Gastrocnemius medialis (tissue), 4 donors: ENCODE results near the gene COQ2. TPM values are rescaled to one million over a fixed set of nuclear protein-coding genes. Genes with fewer than 3 reads are reported as not detected.

Experiments
- ATAC-seq, 2 donors: fragments of 150-250 bp; one replicate each; pipeline ENCODE4 v1.9.1; 2016
- DNase-seq, 2 donors: peaks; one replicate each; pipeline ENCODE4 v3.0.0-alpha.2; 2019
- H3K27ac ChIP-seq, 4 donors: fragments of 200-600 bp; sonication (generic); 1 replicate in 1 of 4; 2 replicates in 3 of 4; pipeline ENCODE4 v1.5.1; 2016 to 2018; ENCODE audit warnings: mild to moderate bottlenecking in 2 of 4, moderate library complexity in 1 of 4
- H3K27me3 ChIP-seq, 3 donors: fragments of 200-600 bp; sonication (generic) in 2 of 3; 1 replicate in 1 of 3; 2 replicates in 2 of 3; pipeline versions ENCODE4 v1.5.1 to v1.6.0; 2016 to 2019; ENCODE audit warnings: mild to moderate bottlenecking in 1 of 3, moderate library complexity in 1 of 3
- H3K36me3 ChIP-seq, 2 donors: fragments of 200-600 bp; sonication (generic) in 1 of 2; one replicate each; pipeline ENCODE4 v1.5.1; 2017 to 2018
- H3K4me1 ChIP-seq, 2 donors: fragments of 200-600 bp; sonication (generic) in 1 of 2; one replicate each; pipeline ENCODE4 v1.5.1; 2016 to 2017; ENCODE audit warnings: mild to moderate bottlenecking in 2 of 2
- H3K4me3 ChIP-seq, 4 donors: fragments of 200-600 bp; sonication (generic) in 3 of 4; 1 replicate in 1 of 4; 2 replicates in 3 of 4; pipeline ENCODE4 v1.5.1; 2016 to 2019; ENCODE audit warnings: mild to moderate bottlenecking in 2 of 4
- H3K9me3 ChIP-seq, 3 donors: fragments of 200-600 bp; sonication (generic) in 2 of 3; 1 replicate in 1 of 3; 2 replicates in 2 of 3; pipeline ENCODE4 v1.5.1; 2016 to 2019
- CTCF ChIP-seq, 5 experiments: fragments of 450-650 bp in 3 of 5; fragments of 200-600 bp in 2 of 5; sonication (generic) in 2 of 5; IDR thresholded peaks in 4 of 5; conservative IDR thresholded peaks in 1 of 5; 1 replicate in 4 of 5; 2 replicates in 1 of 5; pipeline ENCODE4 v1.5.1; 2016 to 2019; ENCODE audit warnings: antibody characterized with exemption in 5 of 5, mild to moderate bottlenecking in 3 of 5, moderate library complexity in 3 of 5
- POLR2A ChIP-seq, 2 donors: fragments of 450-650 bp; IDR thresholded peaks; one replicate each; pipeline ENCODE4 v1.6.1; 2017; ENCODE audit warnings: antibody characterized with exemption in 2 of 2, mild to moderate bottlenecking in 2 of 2, moderate library complexity in 2 of 2
- in situ Hi-C, 4 donors: fragments of 200-750 bp; cut with MboI; loops; one replicate each; pipeline versions ENCODE4 v1.15.0 to v1.8.0; 2017; ENCODE audit warnings: low sequenced_read_pairs in 4 of 4
- intact Hi-C: fragments of 100-400 bp; cut with DNase I; formaldehyde crosslinking; loops from one replicate; pipeline ENCODE4 v1.15.1; 2023; ENCODE audit warnings: low total_unique reads
- total RNA-seq, 4 donors: library from RNA; depleted of rRNA; stranded (reverse); fragments of >200 nt; gene quantifications; one replicate each; pipeline versions ENCODE4 v1.1.0 to v1.2.3, GENCODE V29; 2016

COQ2 gene
- total RNA-seq, 4 donors from 2014 or later, result 9.0 to 15.7 (median 11.5) TPM

- Histone ChIP-seq H3K27ac (no peak overlapping the region), H3K27me3 (no peaks in the 10 kb centered on the region), H3K4me3 (no peak overlapping the region), H3K36me3 (peaks cover 0 to 41% of the 10 kb centered on the region in 2 donors), H3K4me1 (no peaks in the 10 kb centered on the region), H3K9me3 (no peaks in the 10 kb centered on the region)
- TF ChIP-seq CTCF (IDR thresholded peaks at IDR 0.05 in 4 of 5, conservative IDR thresholded peaks at IDR 0.05 in 1 of 5) (no peak), POLR2A (IDR thresholded peaks at IDR 0.05) (no peak)
- no peak for DNase-seq
- intact Hi-C loops (no loop called here), in situ Hi-C loops (loop anchor here in 3 of 4 donors (10.0 to 25.0 kb wide), 5 partner anchors 181 to 806 kb away; partner anchors contain the start of gene THAP9 (in 2 of the 3))
- ATAC-seq, result no peak
Observed at GRCh38 chr4:83267830-83268475, 16.6 kb downstream of the COQ2 start.

DNA sequence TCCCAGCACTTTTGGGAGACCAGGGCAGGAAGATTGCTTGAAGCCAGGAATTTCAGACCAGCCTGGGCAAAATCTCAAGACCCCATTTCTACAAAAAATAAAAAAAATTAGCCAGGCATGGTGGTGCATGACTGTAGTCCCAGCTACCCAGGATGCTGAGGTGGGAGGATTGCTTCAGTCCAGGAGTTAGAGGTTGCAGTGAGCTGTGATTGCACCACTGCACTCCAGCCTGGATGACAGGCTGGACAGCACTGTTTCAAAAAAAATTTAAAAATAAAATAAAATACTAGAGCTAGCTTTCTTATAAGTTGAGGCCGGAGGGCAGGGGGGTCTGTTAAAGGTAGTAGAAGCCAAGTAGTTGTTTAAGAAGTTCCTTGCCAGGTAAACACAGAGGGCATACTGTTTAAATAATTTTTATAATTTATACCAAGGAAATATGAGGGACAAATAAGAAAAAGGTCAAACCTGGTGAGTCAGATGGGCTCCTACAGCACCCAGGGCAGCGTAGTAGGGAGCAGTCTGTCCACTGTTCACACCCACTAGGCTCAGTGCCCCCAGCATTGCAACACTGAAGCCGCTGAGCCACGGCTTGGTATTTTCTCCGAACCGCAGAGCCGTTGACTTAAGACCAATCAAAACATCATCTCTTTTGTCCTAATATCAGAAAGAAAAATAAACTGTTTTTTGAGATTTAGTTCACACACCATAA is 17.3 kb downstream of the COQ2 start:
- intact Hi-C loops (no loop called here), in situ Hi-C loops (loop anchor here in 3 of 4 donors (10.0 to 25.0 kb wide), 5 partner anchors 180 to 805 kb away; partner anchors contain the start of gene THAP9 (in 2 of the 3))
- H3K36me3 ChIP-seq, result peaks cover 0 to 41% of the 10 kb centered on the region in 2 donors

GRCh38 chr4:83266689-83267088 is 17.9 kb downstream of the COQ2 start:
- in situ Hi-C loops, result loop anchor here in 3 of 4 donors (10.0 to 25.0 kb wide), 5 partner anchors 179 to 804 kb away; partner anchors contain the start of gene THAP9 (in 2 of the 3)
- H3K36me3 ChIP-seq, result peaks cover 0 to 37% of the 10 kb centered on the region in 2 donors
- no peak overlapping the region for H3K4me3 ChIP-seq

More for the DNA sequence above, 17.3 kb downstream of the COQ2 start:
- H3K4me1 ChIP-seq, result no peaks in the 10 kb centered on the region
- no peak for ATAC-seq
- H3K27me3 ChIP-seq, result no peaks in the 10 kb centered on the region
- DNase-seq, result no peak
- no peak for TF ChIP-seq CTCF (IDR thresholded peaks at IDR 0.05 in 4 of 5, conservative IDR thresholded peaks at IDR 0.05 in 1 of 5)
- TF ChIP-seq POLR2A (IDR thresholded peaks at IDR 0.05), result no peak
- no peaks in the 10 kb centered on the region for H3K9me3 ChIP-seq
- no peak overlapping the region for H3K27ac ChIP-seq
- no peak overlapping the region for H3K4me3 ChIP-seq

DNA sequence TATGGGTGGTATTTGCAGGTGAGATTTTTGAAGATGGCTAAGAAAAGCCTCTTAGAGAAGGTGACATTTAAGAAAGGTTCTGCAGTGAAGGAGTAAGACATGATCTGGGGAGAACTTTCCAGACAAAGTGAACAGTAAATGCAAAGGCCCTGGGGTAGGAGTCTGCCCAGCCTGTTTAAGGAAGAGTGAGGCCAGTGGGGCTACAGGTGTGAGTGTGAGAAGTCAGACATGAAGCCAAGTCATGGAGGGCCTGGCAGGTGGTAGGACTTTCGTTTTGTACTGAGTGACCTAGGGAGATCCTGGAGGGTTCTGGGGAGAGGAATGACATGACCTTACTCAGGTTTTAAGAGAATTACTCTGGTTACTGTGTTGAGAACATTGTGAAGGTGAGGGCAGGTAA is 21.5 kb downstream of the COQ2 start:
- peaks cover 0 to 32% of the 10 kb centered on the region in 2 donors for H3K36me3 ChIP-seq
- in situ Hi-C loops, result loop anchor here (5.0 to 25.0 kb wide), 7 partner anchors 176 to 801 kb away; partner anchors contain the start of gene THAP9 (in 2 of the 4)
- H3K9me3 ChIP-seq, result no peaks in the 10 kb centered on the region

More at GRCh38 chr4:83266689-83267088, 17.9 kb downstream of the COQ2 start:
- Histone ChIP-seq H3K27ac (no peak overlapping the region), H3K27me3 (no peaks in the 10 kb centered on the region), H3K9me3 (no peaks in the 10 kb centered on the region), H3K4me1 (peaks cover 0 to under 1% of the 10 kb centered on the region in 2 donors)
- intact Hi-C loops, result no loop called here
- DNase-seq (no peak), ATAC-seq (no peak)
- TF ChIP-seq POLR2A (IDR thresholded peaks at IDR 0.05) (no peak), CTCF (IDR thresholded peaks at IDR 0.05 in 4 of 5, conservative IDR thresholded peaks at IDR 0.05 in 1 of 5) (no peak)

More for the DNA sequence above, 21.5 kb downstream of the COQ2 start:
- DNase-seq (no peak), ATAC-seq (no peak)
- TF ChIP-seq POLR2A (IDR thresholded peaks at IDR 0.05), result no peak
- no peak for TF ChIP-seq CTCF (IDR thresholded peaks at IDR 0.05 in 4 of 5, conservative IDR thresholded peaks at IDR 0.05 in 1 of 5)
- Histone ChIP-seq H3K4me3 (no peak overlapping the region), H3K27me3 (no peaks in the 10 kb centered on the region), H3K4me1 (peaks cover 12 to 22% of the 10 kb centered on the region in 2 donors), H3K27ac (no peak overlapping the region)
- intact Hi-C loops, result no loop called here
